Activated CD4-positive, alpha-beta T cell treated with anti-CD3 and anti-CD28 coated beads, Interleukin-10, Interleukin-2, amounts not matched to agents 100 ng/mL and 50 ng/mL, durations not matched to agents 16 hours and 8 hours (primary cell): Measurements from ENCODE around the gene EMILIN3.

Source experiments
- DNase-seq: peaks from one replicate; pipeline ENCODE4 v3.0.0-alpha.2; 2020

EMILIN3 gene

DNA sequence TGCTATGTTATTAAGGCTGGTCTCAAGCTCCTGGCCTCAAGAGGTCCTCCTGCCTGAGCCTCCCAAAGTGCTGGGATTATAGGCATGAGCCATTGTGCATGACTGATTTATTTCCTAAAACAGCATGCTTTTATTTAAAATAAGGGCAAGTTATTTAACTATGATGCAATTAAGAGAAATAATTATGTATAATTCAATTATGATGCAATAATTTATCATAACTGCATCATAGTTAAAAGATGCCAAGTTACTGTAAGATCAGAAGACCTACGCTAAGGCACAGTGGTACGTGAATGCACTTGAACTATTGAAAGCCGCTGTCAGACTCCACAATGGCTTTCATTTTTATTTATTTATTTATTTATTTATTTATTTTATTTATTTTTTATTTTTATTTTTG is 24.3 kb upstream of the EMILIN3 start:
- no peak for DNase-seq

DNA sequence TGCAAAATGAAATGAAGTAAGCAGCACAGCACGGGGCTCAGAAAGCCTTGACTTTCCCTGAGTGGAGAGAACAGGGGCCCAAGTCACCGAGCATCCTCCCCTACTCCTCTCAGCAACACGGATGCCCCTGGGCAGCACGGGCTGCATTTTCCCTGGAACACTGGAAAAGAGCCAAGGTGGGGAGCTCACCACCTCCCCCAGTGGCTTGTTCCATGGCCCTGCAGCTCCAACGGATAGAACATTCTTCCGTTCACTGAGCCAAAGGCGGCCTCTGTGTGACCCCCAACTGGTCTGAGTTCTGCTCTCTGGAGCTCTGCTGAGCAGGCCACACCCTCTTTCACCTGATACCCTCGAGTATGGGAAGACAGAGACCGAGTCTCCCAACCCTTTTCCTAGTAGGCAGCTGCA is 20.8 kb upstream of the EMILIN3 start:
- DNase-seq = no peak

DNA sequence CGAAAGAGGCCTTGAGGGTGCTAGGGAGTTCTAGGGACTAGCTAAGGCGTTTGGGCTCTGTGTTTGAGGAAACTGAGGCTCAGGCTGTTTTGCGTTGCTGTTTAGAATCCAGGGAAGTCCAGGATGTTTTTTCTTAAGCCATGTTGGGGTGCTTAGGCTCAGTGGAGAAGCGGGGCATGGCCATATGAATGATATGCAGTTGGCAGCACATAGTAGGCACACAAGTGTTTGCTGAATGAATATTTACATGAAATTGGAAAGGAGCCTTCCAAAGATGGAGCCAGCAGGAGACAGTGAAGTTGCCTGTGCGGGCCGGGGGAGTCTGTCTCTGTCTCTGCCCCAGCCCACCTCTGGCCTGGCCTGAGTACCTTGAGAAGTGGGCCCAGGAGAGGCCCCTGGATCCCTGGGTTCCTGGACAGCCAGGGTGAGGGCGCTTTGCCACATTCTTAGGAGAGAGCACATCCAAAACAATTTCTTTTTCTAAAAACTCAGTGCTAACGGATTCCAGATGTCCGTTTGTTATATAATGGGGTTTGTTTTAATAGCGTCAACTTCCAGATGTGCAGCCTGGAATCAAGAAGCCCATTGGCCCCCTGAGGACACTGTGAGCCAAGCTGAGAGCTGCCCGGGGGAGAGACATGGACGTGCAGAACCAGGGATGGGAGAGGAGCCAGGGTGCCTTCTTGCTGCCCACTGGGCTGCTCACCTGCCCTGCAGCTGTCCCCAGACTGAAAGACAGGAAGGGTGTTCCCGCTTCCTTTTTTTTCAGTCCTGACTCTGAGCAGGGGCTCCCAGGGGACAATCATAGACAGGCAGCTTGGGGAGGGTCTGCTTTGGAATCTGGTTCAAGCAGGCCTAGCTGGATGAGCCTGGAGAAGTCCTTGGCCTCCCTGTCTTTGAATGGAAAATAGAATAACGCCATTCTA is 20.1 kb upstream of the EMILIN3 start:
- DNase-seq = no peak

DNA sequence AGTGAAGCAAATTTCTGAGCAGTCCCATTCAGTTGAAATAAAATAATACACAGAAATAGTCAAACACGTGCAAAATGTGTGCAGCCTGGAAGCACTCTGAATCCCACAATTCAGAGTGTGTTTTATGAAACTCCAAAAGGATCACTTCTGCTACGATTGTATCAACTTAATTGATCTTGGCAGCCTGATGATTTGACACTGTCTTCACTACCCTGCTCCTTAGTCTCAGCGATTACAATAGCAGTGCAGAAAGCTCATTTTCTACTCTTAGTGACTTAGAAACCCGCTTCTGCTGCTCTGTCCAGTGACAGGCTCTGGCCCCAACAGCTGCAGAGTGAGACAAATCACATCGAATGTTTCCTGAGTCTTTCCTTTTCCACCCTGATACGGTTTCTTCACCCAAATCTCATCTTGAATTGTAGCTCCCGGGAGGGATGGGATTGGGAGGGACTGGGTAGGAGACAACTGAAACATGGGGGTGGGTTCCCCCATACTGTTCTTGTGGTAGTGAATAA is 16.2 kb upstream of the EMILIN3 start:
- DNase-seq = no peak

DNA sequence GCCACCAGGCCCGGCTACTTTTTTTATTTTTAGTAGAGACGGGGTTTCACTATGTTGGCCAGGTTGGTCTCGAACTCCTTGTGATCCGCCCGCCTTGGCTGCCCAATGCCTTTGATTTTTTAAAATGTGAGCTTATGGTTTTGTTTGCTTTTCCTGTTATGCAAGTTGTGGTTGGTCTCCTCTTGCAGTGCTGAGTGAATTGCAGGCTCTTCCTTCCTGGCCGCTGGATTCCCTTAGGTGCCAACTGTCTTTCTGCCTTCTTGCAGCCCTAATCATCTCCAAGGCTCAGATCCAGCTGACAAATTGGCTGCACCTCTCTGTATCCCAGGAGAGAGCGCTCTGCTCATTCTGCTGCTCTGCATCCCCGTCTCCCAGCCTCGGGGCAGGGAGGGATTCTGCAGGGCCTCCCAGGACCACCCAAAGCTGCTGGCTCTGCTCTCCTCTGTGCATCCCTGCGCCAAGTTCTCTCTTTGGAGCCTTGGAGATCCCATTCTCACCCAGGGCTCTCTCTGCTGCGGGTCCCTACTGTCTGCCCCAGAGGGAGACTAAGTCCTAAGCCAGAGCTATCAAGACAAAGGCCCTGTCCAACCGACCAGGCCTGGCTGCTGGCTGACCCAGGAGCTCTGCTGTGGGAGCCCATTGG is 14.1 kb upstream of the EMILIN3 start:
- no peak for DNase-seq

- no peak for DNase-seq
Measured at GRCh38 chr20:41379551-41379950, 12.9 kb upstream of the EMILIN3 start.

DNA sequence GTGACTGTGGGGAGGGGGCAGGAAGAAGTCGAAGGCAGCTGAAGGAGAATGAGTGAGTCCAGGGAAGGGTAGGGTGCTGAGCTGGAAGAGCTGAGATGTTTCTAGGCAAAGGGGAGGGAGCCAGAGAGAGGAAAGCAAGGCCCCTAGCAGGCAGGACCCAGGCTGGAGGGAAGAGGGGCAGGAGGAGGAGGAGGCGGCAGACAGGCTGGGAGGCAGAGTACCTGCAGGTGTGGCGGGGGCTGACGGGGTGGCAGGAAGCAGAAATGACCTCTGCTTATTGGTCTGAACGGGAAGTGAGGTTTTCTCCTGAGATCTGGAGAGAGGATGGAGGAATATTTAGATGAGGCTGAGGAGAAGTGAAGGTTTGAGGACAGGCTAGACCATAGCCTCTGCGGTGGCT is 10.7 kb upstream of the EMILIN3 start:
- DNase-seq = no peak

DNA sequence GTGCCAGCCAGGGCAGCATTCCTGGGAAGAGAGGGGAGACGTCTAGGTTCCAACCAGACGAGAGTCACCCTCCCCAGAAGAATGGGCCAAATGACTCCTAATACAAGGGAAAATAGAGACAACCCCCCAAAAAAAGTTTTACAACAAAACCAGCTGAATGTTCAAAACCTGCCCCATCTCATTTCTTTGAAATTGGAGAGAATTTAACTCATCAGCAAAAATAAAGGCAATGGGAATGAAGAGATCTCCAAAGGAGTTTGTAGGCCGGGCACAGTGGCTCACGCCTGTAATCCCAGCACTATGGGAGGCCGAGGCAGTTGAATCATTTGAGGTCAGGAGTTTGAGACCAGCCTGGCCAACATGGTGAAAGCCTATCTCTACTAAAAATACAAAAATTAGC is 9.7 kb upstream of the EMILIN3 start:
- DNase-seq = no peak

DNA sequence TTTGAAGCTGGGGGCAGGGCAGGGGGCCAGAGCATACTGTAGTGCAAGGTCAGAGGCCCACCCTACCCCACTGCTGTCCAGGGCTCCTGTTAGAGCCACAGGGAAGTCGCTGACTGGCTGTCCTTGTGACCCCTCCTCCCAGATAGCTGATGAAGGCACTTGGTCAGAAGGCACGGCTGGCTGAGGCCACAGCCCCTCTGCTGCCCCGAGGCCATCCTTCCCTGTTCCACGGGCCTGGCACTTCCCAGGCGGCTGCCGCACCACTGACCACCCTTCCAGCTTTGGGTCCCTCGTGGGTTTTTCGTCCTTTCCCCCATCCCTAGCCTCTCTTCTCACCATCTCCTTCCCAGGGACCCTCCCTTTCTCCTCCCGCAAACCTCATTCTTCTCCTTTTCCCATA is 9.2 kb upstream of the EMILIN3 start:
- DNase-seq = no peak

GRCh38 chr20:41373931-41374920 is 7.6 kb upstream of the EMILIN3 start:
- DNase-seq = no peak

DNA sequence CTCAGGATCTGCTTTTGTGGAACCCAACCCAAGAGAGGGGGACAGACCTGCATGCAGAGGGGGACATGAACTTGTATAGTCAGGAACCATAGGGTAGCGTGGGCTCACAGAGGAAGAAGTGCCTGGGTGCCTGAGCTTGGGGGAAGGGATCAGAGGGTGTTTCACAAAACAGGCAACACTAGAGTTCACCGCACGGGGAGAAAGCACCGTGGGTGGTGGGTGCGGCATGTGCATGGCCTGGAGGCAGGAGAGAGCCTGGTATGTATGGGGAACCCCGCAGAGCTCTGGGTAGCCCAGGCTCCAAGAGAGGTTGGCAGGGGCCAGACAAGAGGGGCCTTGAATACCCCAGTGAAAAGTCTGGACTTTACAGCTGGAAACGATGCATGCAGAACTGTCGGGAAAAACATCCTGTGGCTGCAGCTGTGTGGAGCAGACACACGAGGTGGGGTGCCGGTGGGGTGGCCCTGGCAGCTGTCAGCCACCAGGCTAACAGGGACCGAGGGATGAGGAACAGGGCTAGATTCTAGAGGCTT is 6.7 kb upstream of the EMILIN3 start:
- no peak for DNase-seq

DNA sequence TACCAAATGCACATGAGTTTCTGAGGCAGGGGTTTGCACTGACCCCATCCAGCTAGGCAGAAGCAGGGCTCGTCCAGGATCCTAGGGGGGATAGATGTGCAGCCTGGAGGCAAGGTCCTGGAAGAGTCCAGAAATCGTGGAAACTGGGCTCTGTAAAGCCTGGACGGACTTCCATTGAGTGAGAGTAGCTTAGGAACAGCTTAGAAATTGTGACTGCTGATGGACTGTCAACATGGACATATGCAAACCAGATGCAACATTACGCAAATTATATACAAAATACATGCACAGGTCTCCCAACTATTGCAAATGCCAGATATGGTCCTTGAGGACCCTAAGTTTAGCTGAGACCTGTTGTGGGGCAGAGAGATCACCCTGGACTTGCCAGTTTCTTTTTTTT is 4.8 kb upstream of the EMILIN3 start:
- no peak for DNase-seq

DNA sequence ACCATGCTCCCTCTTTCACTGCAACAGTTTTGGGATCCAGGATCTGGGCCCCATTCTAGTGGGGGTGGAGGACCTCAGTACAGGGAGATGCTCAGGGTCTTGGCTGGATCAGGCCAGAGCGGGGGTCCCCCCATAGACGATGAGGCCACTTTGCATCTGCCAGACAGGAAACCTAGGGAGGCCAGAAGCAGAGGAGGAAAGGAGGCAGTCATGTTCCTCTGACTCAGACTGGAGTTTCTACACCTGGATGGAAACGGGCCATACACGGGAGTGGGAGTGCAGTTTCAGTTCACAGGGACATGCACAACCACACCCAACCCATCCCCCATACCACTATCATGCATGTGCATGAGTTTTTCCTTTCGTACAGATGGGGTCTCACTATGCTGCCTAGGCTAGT is 3.6 kb upstream of the EMILIN3 start:
- no peak for DNase-seq

DNA sequence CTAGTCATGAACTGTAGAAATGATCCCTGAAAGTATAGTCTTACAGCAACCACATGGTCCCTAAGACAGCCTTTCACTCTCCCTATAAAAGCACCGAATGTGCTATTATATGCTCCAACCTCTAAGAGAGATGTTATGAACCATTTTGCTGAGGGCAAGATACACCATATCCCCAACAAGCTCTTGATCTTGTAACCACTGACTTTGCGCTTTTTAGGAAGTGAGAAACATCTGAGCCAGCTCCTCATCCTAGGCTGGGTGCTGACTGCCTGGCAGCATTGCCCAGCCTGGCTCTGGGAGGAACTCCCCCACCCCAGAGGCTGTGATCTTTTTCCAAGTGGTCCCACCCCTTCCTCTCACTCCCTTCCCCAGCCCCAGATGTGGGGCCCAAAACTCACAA is 3.1 kb upstream of the EMILIN3 start:
- no peak for DNase-seq

- no peak for DNase-seq
Measured at GRCh38 chr20:41367956-41368355, 1.3 kb upstream of the EMILIN3 start.

GRCh38 chr20:41367393-41367695 is 726 bp upstream of the EMILIN3 start:
- no peak for DNase-seq

GRCh38 chr20:41365777-41366545 is 657 bp downstream of the EMILIN3 start:
- DNase-seq = no peak

GRCh38 chr20:41364967-41365765 is 1.5 kb downstream of the EMILIN3 start:
- no peak for DNase-seq

GRCh38 chr20:41364236-41364855 is 2.3 kb downstream of the EMILIN3 start:
- no peak for DNase-seq

- no peak for DNase-seq
Measured at GRCh38 chr20:41363601-41364000, 3.0 kb downstream of the EMILIN3 start.

DNA sequence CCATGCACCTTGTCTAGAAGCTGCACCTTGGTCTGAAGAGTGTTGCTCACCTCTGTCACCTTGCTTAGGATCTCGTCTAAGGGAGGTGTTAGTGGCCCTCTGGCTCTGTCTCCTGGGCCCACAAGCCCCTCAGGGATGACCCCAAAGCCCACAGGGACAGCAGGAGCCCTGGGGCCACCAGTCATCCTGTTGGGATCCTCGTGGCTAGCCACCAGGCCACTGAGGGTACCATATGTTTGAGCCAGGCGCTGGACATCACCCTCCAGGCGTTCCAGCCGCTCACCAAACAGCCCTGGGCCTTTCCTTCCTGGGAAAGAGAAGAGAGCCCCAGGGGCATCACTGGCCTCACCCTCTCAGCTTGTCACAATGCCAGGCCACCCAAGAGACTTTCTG is 3.9 kb downstream of the EMILIN3 start:
- no peak for DNase-seq
